ENCODE data around the gene LRRC72. TPM values are rescaled to one million over a fixed set of nuclear protein-coding genes. Genes with fewer than 3 reads are reported as not detected.
"Not testable (repeated sequence)": the region's sequence is repeated elsewhere in the genome, so short reads cannot be mapped to it uniquely, and the experiment has no call there.

LRRC72 gene
- not detected for polyA plus RNA-seq

DNA sequence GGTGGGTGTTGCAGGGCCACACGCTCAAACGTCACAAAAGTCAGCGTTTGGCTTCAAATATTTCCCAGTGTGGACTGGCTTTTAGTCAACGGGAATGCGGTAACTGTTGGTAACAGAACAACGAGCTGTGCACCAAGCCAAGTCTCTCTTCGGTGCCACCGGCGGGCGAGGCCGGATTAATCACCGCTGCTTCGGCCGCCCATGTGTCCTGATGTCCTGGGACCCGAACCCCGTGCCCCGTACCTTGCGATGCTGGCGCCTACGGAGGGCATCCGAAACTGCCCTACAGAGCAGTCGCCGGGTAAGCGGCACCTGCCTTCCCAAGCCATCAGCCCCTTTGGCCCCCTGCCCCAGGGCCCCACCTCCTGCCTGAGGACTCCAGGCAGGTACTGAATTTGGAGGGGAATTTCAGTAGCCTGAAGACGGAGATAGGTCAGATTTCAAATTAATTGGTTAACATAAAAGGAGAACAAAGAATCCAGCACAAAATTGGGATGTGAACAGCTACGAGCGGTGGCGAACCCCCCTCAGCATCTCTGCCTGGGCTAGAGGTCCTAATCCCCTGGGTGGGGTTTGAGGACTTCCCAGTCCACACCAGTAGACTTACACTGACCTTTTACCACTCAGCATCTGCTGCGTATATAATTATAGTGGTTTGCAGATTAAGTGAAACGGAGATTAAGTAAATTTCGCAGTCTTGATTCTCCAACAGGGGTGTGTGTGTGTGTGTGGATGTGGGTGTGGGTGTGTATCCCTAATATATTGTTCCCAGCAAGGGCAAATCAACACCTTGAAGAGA is at the start of gene LRRC72:
Gene LRRC72 (plus strand): TSS at position 84 of the 799 bp plus-strand sequence. CDS start 128 bp downstream, at position 212.
- H3K4me1 Mint-ChIP-seq = no peaks in the 10 kb centered on the region
- peaks cover 0 to 9% (median 0%) of the 10 kb centered on the region in 3 donors for H3K27me3 Mint-ChIP-seq (ENCODE audit: low read depth in 3 of 3)
- H3K9me3 Mint-ChIP-seq = peaks cover 0 to 2% (median 0%) of the 10 kb centered on the region in 6 donors
- no peak within 1 kb of the TSS for H3K4me3 Mint-ChIP-seq
- no peak within 1 kb of the TSS for H3K27ac Mint-ChIP-seq
- H3K36me3 Mint-ChIP-seq = no peaks in the 10 kb centered on the region
- DNase-seq = no peak

DNA sequence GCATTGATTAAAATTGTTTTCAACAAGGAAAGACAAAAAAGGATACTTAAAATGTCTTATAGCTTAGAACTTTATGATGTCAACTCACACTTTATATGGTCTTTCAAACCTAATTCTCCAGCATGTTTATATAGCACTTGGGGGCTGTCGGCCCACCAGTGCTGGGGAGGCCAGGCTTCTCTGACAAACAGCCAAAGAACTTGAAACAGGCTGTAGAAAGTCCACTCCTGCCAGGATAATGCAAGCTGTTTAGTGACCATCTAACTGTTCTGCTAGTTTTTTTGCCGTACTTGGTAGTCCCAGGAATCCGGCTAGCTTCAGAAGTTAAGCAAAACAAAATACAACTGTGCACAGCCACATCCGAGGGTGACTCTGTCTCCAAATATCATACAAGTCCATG is 47.5 kb upstream of the LRRC72 start:
- Mint-ChIP-seq H3K27ac (no peak overlapping the region), H3K4me3 (no peak overlapping the region), H3K4me1 (no peaks in the 10 kb centered on the region), H3K27me3 (ENCODE audit: low read depth in 3 of 3) (peaks cover 1 to 8% (median 6%) of the 10 kb centered on the region in 3 donors), H3K36me3 (no peaks in the 10 kb centered on the region), H3K9me3 (no peaks in the 10 kb centered on the region)
- DNase-seq = no peak

DNA sequence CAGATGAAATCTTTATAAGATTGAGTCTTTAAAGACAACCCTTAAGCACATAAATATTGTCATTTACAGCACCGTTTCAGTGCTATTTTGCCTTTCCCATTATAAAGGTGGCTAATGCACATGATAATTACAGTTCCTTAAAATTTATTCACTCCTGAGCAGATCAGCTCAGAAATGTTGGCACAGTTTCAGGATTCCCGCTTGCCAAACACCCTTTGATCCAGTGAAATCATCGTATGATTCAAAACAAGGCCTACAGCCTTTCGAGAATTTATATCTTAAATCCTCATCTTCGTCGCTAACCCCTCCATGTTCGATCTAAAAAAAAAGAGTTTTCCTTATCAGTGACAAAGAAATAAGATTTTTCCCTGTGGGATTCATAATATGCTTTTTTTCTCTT is 47.0 kb upstream of the LRRC72 start:
- no peaks in the 10 kb centered on the region for H3K4me1 Mint-ChIP-seq
- H3K9me3 Mint-ChIP-seq = no peaks in the 10 kb centered on the region
- DNase-seq = no peak
- peaks cover 1 to 8% (median 6%) of the 10 kb centered on the region in 3 donors for H3K27me3 Mint-ChIP-seq (ENCODE audit: low read depth in 3 of 3)
- no peak overlapping the region for H3K27ac Mint-ChIP-seq
- H3K4me3 Mint-ChIP-seq = no peak overlapping the region
- H3K36me3 Mint-ChIP-seq = no peaks in the 10 kb centered on the region

DNA sequence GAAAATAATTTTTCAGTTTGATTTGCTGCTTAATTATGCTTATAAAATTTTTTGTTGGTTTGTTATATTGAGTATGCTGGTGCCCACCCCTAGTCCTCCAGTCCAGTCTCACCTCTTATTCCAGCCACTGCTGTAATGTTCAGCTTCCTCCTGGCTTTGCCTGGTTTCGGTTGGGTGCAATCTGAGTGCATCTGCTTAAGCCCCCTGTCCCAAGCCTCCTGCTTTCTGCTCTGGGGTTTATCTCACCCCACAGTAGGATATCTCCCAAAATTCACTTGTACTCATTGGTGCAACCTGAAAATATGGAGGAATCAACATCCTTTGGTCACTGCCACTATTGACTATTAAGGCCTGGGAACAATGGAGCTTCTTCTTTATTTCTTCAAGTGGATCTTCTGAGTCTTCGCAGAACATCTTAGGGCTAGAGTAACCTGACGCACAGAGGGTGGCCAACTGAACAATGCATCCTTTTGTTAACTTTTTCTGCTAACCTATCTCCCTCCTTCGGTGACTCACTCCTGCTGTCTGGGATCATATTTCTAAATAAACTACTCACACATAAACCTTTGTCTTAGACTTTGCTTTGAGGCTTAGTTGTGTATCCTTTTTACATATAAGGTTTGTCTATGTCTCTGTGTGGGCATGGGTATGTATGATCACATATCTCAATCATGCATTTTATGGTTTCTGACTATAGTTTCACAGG is 42.0 kb upstream of the LRRC72 start:
- Mint-ChIP-seq H3K9me3 (peaks cover 0 to 2% (median 0%) of the 10 kb centered on the region in 6 donors), H3K27ac (no peak overlapping the region), H3K4me3 (no peak overlapping the region), H3K27me3 (ENCODE audit: low read depth in 3 of 3) (peaks cover 0 to 8% (median 0%) of the 10 kb centered on the region in 3 donors), H3K4me1 (no peaks in the 10 kb centered on the region), H3K36me3 (peaks cover 0 to 3% (median 0%) of the 10 kb centered on the region in 3 donors)
- no peak for DNase-seq

DNA sequence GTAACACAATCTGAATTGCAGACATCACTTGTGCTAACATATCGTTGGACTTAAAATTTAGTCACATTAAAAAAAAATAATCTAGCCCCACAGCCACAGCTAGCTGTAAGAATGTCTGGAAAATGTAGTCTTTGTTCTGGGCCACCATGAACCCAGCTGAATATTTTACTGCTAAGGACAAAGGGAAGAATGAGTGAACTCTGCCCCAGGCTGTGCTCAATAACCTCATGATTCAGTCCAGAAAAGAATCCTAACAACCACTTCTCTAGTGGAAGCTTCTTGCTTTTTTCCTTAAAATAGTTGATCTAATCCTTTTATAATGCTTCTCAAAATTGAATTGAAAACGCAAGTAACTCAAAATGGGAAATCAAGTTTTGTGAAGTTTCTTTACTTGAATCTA is 35.5 kb upstream of the LRRC72 start:
- Mint-ChIP-seq H3K27ac (no peak overlapping the region), H3K4me3 (no peak overlapping the region), H3K9me3 (peaks cover 0 to 2% (median 0%) of the 10 kb centered on the region in 6 donors), H3K4me1 (peaks cover 7 to 8% of the 10 kb centered on the region in 2 donors), H3K36me3 (peaks cover 0 to 3% (median 0%) of the 10 kb centered on the region in 3 donors), H3K27me3 (ENCODE audit: low read depth in 3 of 3) (peaks cover 0 to 2% (median 0%) of the 10 kb centered on the region in 3 donors)
- no peak for DNase-seq

DNA sequence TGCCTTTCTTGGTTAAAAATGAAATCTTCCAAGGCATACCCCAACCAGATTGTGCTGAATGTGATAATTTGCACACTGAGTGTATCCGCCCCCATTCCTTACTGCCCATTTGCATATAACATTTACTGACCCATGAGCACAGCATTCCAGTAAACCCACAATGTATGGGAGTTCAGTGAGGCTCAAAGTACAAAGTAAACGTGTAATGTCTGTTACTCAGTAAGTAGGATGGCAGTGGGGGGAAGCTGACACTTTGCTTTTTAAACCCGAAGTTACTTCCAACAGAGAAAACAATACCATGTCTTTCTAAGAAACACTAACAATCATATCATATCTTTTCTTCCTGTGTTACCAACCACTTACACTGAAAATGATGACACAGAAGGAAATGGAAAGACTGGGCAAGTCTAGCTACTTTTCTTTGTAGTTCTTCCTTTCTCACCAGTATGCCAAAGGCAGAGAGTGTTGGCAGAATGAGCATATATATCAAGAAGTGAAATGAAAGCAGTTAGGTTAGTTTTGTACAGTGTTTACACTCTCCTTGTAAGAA is 34.0 kb upstream of the LRRC72 start:
- Mint-ChIP-seq H3K27me3 (ENCODE audit: low read depth in 3 of 3) (peaks cover 0 to 2% (median 0%) of the 10 kb centered on the region in 3 donors), H3K9me3 (no peaks in the 10 kb centered on the region), H3K4me1 (peaks cover 7 to 8% of the 10 kb centered on the region in 2 donors), H3K27ac (no peak overlapping the region), H3K4me3 (no peak overlapping the region), H3K36me3 (no peaks in the 10 kb centered on the region)
- peak in 1 of 3 donors; percentile 0 for DNase-seq

DNA sequence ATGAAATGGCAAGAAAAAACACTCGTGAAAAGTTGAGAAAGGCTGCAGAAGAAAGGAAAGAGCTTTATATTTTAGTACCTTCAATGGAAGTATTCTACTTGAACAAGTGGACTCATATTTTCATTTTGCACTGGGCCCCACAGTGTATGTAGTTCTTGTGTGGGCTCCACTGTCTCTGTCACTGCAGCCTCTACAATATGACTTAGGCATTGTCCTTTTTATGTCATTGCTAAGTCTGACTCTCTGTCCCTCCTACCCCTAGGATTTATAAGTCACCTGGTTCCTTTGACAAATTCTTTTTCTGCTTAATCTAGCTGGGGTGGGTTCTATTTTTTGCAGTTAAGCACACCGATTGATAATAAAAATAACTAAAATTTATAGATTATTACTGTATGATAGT is 33.4 kb upstream of the LRRC72 start:
- no peaks in the 10 kb centered on the region for H3K9me3 Mint-ChIP-seq
- no peak overlapping the region for H3K4me3 Mint-ChIP-seq
- peaks cover 7 to 8% of the 10 kb centered on the region in 2 donors for H3K4me1 Mint-ChIP-seq
- H3K27me3 Mint-ChIP-seq (ENCODE audit: low read depth in 3 of 3) = peaks cover 0 to 2% (median 0%) of the 10 kb centered on the region in 3 donors
- DNase-seq = no peak
- H3K27ac Mint-ChIP-seq = no peak overlapping the region
- H3K36me3 Mint-ChIP-seq = no peaks in the 10 kb centered on the region

DNA sequence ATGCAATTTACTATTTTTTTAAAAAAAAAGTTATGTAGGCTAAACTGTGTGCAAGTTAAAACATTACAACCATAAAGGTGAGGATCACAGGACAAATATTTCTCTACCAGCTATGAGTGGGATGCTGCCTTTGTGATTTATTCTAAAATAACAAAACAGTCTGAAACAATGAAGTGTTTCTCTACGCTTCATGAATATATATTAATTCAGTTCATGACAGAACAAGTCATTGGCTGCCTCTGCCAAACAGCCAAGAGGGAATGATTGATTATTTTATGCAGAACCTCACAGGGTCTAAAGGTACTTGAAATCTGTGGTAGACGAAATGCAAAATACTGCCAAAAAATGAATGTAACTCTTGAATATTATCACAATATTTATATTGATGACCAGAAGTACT is 32.1 kb upstream of the LRRC72 start:
- no peak overlapping the region for H3K27ac Mint-ChIP-seq
- H3K9me3 Mint-ChIP-seq = no peaks in the 10 kb centered on the region
- no peaks in the 10 kb centered on the region for H3K36me3 Mint-ChIP-seq
- H3K27me3 Mint-ChIP-seq (ENCODE audit: low read depth in 3 of 3) = peaks cover 0 to 2% (median 0%) of the 10 kb centered on the region in 3 donors
- no peak overlapping the region for H3K4me3 Mint-ChIP-seq
- peaks cover 7 to 8% of the 10 kb centered on the region in 2 donors for H3K4me1 Mint-ChIP-seq
- DNase-seq = no peak

DNA sequence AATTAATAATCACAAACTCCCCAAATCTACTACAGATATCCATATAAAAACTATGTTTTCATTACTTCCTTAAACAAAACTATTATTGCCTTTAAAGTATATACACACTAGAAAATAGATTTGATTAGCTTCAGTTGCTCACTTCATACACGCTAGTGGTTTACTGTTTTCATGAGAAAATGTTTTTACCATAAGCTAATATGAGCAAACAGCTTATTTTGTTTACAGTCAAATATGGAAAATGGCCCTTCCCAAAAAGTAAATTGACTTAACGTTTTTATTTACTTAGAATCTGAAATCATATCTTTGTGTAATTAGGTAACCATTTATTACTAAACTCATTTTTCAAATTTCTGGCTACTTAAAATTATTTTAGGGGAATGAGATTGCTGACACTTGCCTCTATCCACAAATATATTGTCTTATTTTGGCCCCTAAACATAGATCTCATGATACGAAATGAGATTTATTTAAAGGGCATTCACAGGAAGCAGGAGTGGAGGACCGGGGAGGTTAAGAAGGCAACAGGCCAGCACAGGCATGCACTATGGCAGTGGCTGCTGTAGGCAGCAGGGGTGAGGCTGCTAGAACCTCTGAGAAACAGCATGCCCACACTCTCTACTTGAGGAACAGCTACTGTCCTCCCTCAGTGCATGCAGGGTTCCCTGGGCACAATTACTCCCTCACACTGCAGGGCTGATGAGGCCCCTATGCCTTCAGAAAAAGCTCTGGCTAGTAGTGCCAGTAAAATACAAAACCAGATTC is 31.5 kb upstream of the LRRC72 start:
- Mint-ChIP-seq H3K9me3 (no peaks in the 10 kb centered on the region), H3K27me3 (ENCODE audit: low read depth in 3 of 3) (peaks cover 0 to 2% (median 0%) of the 10 kb centered on the region in 3 donors), H3K36me3 (no peaks in the 10 kb centered on the region), H3K4me1 (peaks cover 7 to 8% of the 10 kb centered on the region in 2 donors), H3K27ac (no peak overlapping the region), H3K4me3 (no peak overlapping the region)
- DNase-seq = no peak

DNA sequence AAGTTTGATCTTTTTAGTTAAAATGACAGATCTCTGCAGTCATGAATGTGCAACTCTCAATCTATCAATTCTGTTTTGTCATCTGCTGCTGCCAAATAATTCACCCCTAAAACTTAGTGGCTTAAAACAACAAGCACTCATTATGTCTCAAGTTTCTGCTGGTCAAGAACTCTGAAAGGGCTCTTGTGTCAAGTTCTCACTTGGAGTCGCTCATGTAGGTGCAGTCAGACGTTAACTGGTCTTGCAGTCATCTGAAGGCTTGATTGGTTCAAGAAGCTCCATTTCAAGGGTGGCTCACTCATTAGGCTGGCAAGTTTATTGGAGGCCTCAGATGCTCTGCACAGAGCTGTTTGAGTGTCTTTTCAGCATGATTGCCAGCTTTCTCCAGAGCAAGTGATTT is 28.5 kb upstream of the LRRC72 start:
- H3K4me3 Mint-ChIP-seq = no peak overlapping the region
- H3K36me3 Mint-ChIP-seq = no peaks in the 10 kb centered on the region
- H3K4me1 Mint-ChIP-seq = no peaks in the 10 kb centered on the region
- H3K9me3 Mint-ChIP-seq = no peaks in the 10 kb centered on the region
- H3K27me3 Mint-ChIP-seq (ENCODE audit: low read depth in 3 of 3) = peaks cover 0 to 2% (median 0%) of the 10 kb centered on the region in 3 donors
- no peak for DNase-seq
- H3K27ac Mint-ChIP-seq = no peak overlapping the region

DNA sequence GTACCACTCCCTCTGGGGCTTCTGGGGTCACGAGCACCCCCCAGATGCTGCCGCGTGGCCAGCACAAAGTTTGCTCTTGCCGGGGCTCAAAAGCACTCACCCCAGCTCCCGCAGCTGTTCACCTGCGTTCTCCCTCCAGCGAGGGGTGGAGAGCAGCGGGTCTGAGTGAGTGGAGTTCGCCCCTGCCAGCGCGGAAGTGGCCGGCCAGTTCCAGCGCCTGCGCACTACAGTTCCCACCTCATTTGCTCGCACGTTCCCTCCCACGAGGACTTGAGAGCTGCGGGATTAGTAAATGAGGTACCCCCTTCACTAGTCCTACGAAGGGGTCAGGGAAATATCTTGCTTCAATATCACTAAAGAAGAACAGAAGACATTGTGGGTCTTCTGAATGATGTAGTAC is 24.3 kb upstream of the LRRC72 start:
- no peaks in the 10 kb centered on the region for H3K36me3 Mint-ChIP-seq
- no peak overlapping the region for H3K4me3 Mint-ChIP-seq
- peaks cover 0 to 7% (median 2%) of the 10 kb centered on the region in 3 donors for H3K27me3 Mint-ChIP-seq (ENCODE audit: low read depth in 3 of 3)
- no peaks in the 10 kb centered on the region for H3K4me1 Mint-ChIP-seq
- H3K27ac Mint-ChIP-seq = no peak overlapping the region
- no peak for DNase-seq
- no peaks in the 10 kb centered on the region for H3K9me3 Mint-ChIP-seq

DNA sequence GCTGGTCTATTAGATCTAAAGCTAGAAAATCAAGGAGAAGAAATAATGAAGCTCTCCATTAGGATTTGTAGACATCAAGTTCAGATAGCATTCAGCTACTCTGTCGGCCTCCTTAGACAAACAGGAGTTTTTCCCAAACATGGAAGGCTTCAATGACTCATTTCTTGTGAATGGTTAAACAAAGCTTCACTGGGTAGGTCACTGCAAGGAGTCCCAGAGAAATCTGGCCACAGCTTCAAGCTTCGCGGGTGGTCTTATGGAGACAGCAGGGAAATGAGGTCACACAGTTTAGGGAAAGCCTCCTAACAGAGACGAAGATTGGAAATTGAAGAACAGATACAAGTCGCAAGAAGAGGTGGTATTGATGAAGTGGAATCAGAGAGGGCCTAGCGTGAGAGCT is 22.6 kb upstream of the LRRC72 start:
- peaks cover 0 to 7% (median 2%) of the 10 kb centered on the region in 3 donors for H3K27me3 Mint-ChIP-seq (ENCODE audit: low read depth in 3 of 3)
- no peak overlapping the region for H3K4me3 Mint-ChIP-seq
- H3K27ac Mint-ChIP-seq = no peak overlapping the region
- no peaks in the 10 kb centered on the region for H3K36me3 Mint-ChIP-seq
- no peak for DNase-seq
- peaks cover 0 to 2% (median 0%) of the 10 kb centered on the region in 6 donors for H3K9me3 Mint-ChIP-seq
- H3K4me1 Mint-ChIP-seq = no peaks in the 10 kb centered on the region

DNA sequence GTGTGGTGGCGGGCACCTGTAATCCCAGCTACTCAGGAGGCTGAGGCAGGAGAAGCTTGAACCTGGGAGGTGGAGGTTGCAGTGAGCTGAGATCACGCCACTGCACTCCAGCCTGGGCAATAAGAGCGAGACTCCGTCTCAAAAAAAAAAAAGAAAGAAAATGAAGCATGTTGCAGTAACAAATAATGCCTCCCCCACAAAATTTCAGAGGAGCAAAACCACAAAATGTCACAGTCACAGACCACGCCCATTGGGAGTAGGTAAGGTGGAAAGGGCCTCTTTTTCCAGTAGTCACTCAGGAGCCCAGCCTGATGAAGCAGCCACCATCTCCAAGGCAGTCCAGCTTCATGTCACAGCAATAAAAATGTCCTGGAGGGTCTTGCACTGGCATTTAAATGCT is 20.2 kb upstream of the LRRC72 start:
- not testable (repeated sequence) for H3K36me3 Mint-ChIP-seq; H3K27me3 Mint-ChIP-seq (ENCODE audit: low read depth in 3 of 3); DNase-seq; H3K4me3 Mint-ChIP-seq; H3K4me1 Mint-ChIP-seq; H3K27ac Mint-ChIP-seq; H3K9me3 Mint-ChIP-seq
